Activated T-helper 1 cell treated with Interleukin-2 at 50 U/mL for 16 hours (primary cell): ENCODE measurements around the gene CHID1.

ENCODE experiments used
- DNase-seq: peaks from one replicate; pipeline ENCODE4 v3.0.0-alpha.2; 2020; ENCODE audit warnings: low read depth

Gene CHID1

DNA sequence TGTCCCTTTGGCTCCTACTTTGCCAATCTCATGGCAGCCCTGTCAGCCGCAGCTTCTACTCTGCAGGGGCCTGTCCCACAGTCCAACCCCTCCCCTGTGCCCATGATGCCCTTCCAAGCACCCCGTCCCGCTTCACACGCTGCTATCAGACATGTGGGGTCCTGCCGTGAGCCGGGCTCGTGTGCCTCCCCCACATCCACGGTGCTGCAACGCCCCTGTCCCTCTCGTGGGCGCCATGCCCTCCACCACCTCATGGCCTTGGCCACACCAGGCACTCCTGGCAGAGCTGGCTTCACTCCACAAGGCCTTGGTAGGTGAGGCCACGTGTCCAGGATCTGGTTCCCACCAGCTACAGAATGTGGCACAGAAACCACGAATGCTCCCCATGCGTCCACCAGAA, 23.0 kb downstream of the CHID1 start:
- no peak for DNase-seq

DNA sequence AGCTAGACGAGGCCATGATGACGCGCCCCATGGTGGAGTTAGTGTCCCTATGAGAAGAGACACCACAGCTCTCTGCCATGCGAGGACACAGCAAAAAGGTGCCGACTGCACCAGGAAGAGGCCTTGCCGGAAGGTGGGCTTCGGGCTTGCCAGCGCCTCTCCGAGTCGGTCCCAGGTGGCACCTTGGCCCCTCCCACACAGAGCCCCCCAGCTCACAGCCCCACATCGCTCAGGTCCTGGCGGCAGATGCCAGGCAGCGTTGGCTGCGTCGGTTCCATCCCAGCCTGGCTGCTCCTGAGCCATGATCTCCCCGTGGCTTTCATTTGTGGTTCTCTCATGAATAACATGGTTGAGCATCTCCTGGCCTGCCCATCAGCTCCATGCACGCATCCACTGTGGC, 24.0 kb downstream of the CHID1 start:
- DNase-seq = no peak

DNA sequence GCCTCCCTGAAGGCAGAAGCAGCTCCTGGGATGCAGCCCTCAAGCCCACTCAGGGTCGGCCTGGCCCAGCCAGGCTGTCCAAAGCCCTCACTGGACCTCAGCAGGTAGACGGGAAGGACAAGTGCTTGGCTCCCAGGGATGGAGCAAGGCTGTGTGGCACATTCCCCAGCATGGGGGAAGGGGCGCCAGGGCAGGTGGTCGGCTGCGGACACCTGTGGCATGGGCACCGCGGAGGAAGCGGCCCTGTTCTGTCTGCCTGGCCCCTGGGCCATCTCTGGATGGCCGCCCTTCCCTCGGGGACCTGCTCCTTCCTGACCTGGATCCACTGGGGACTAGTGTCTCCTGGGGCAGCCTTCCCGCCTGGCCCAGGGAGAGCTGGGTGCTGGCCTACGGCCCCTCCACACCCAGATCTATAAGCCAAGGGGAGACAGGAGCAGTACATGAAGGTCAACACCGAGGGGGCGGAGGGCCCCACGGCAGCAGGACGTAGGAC, 26.0 kb downstream of the CHID1 start:
- DNase-seq = no peak

DNA sequence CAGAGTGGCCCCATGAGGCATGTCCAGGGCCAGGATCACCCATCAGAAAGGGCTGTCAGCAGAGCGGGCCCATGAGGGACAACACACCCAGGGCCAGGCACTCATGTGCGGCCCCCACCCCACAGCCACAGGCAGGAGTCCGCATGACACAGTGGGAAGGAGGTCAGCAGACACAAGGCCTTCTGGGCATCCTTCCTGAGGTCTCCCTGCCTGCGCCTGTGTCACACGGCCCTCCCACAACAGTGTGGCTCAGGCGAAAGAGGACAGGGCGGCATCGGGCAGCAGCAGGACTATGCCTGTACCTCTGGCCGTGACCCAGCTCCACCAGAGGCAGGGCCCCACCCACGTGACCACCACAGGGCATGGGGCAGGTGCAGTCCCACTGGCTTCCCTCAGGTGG, 27.1 kb downstream of the CHID1 start:
- no peak for DNase-seq

DNA sequence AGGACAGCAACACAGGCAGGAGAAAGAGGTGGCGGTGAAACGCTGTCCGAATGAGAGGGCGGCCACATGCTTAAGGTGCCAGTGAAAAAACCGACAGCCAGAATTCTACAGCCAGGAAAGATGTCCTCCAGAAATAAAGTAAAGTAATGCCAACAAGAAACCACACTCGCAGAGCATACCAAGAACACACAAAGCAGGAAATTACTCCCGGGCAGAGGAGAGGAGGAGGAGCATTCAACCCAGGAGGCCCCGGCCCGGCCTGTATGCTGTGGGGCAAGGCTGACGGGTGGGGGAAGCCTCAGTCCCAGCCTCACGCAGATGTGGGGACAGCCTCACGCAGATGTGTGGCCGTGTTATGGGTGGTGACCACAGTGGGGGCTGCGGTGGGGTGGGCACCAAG, 28.0 kb downstream of the CHID1 start:
- DNase-seq = no peak

DNA sequence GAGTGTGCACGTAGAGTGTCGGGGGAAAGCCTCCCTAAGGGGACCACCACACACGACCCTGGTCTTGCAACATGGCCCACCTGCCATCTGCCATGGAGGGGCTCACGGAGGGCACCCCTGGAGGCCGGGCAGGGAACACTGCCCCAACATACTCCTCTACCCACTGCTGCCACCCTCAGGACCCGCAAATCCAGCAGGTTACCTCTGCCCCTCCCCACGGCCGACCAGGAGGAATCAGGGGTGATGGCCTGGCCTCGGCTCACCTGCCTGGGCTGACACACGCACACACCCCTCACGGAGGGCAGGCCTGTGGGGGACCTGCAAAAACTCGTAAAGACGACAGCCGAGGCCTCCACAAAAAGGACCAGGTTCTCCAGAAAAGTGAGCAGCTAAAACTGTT, 30.2 kb downstream of the CHID1 start:
- DNase-seq = no peak

DNA sequence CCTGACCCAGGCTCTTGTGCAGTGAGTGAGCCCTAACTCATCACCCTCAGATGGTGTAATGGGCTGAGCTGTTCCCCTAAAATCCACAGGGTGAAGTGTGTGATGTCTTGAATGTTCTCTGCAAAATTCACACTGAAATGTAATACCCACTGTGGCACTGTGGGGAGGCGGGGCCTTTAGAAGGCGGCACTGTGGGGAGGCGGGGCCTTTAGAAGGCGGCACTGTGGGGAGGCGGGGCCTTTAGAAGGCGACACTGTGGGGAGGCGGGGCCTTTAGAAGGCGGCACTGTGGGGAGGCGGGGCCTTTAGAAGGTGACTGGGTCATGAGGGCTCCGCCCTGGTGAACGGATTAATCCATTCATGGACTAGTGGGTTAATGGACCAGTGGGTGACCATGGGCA, 33.0 kb downstream of the CHID1 start:
- DNase-seq = no peak

DNA sequence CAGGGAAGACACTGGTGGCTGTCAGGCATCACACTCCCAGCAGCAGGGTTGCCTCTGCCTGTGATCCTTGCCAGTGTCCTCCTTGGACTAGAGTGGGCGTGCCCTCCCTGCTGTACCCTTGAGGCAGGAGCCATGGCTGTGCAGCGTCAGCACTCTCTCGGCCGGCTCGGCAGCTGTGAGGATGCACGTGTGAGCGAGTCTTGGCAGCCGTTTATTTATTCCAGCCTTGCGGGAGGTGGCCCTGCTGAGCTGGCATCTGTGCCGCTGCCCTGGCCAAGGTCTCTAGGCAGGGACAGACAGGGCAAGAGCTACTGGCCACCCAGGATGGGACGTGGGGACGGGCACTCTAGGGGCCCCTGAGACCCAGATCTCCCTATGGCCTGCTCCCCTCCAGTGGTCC, 34.1 kb downstream of the CHID1 start:
- no peak for DNase-seq

DNA sequence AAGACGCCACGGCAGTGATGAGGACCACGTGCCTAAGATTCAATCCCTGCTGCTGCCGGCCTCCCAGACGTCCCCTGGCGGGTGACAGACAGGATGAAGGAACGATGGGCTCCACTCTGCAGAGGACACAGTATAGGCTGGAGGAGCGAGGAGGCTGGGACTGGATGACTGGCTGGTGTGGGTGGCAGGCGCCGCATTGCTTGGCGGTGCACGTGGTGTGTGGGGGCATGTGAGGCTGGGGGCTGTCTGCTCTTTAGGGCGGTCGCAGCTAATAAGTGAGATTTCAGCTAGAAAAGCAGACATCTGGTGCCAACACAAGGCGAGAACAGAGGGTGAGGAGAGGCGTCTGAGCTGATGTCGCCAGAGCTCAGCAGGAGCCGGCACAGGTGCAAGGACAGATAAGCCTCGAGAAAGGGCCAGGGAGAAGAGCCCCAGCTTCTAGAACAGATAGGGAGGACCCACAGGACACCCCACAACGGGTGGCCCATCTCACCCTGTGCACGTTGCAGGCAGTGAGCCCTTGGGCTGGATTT, 34.8 kb downstream of the CHID1 start:
- no peak for DNase-seq

DNA sequence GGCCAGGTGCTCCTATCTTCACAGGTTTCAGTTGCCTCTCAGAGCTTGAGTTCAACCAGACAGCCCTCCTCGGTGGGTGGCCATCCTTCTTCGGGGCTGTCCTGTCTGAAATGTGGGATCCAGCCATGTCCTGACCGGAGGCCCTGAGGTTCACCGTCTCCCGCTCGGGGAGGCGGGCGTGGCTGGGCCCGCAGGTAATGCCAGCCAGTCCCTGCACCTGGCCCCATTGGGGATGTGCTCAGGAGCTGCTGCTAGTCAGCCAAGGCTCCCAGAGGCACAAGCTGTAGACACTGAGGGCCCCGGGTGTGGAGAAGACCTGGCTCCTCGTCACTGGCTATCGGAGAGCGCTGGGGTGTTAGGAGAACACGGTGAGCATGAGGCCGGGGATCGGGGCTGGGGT, 35.4 kb downstream of the CHID1 start:
- no peak for DNase-seq

DNA sequence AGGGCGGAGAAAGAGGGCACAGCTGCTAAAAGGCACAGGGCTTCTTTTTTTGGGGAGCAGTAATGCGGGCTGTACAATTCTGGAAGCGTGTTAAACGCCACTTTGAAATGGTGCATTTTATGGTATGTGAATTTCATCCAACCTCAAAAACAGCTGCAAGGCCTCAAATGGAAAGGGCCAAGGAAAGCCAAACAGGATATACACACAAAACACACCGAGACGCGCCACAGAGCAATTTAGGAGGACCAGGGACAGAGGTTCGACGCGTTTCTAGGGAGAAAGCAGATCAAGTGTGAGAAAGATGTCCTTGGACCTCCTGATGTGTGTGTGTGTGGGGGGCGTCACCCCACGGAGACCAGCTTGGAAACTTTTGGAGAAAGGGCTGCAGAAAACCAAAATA, 36.9 kb downstream of the CHID1 start:
- no peak for DNase-seq

DNA sequence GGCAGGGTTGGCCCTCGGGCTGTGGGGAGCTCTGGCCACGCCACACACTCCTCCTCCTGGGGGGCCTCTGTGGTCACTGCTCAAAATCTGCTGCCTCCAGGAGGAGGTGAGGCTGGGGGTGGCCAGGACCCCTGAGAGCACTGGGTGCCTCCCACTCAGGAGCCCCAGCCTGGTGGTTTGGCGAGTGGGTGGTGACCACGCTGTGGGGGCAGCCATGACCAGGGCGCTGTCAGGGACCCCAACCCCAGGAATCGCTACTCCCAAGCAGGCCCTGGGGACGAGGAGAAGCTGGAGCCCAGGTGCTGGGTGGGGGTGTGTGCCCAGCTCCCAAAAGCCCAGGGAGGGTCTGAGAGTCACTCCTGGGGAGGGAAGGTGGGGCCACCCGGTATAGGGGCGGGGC, 37.8 kb downstream of the CHID1 start:
- no peak for DNase-seq

DNA sequence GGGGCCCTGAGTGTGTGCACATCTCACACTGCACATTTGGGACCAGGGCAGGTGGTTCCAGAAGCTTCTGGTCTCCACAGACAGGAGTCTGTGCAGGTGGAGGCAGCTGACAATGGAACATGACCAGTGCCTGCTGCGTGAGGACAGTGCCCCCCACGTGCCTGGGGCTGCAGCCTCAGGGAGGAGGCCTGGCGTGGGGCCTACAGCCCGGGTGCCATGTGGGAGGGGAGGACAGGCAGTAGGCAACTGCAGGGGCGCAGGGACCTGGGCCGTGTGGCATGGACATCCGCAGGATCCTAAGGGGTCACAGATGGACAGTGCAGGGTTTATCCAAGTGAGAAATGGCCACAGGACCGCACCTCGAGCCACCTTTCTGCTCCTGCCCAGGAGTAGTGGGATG, 39.1 kb downstream of the CHID1 start:
- no peak for DNase-seq

DNA sequence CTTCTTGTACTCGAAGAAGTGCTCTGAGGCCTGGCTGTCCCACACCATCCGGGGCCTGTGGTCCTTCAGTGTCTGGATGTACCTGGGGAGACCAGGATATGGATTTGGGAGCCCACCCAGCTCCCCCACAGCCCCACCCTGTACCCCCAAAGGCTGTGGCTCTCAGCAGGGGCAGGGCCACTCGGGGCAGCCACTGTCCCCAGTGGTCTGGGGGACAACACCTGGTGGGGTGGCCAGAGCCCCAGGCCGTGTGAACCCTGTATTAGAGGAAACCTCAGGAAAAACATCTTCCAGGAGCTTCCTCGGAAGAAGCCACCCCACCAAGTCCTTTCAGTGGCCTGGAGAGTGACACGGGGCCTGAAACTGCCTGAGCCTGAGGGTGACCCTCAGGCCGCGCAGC, 40.2 kb downstream of the CHID1 start:
- DNase-seq = no peak

DNA sequence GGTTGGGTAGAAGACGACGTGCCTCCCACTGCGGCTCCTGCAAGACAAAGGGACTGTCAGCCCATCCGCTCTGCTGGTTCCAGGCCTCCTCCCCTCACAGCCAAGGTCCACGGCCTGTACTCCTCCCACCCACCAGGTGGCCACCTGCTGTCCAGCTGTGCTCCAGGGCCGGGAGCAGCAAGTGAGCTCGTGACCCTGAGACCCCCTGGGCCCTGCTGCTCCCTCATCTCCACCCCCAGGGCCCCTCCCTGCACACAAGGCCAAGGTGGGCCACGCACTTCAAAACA, 40.5 kb downstream of the CHID1 start:
- no peak for DNase-seq

DNA sequence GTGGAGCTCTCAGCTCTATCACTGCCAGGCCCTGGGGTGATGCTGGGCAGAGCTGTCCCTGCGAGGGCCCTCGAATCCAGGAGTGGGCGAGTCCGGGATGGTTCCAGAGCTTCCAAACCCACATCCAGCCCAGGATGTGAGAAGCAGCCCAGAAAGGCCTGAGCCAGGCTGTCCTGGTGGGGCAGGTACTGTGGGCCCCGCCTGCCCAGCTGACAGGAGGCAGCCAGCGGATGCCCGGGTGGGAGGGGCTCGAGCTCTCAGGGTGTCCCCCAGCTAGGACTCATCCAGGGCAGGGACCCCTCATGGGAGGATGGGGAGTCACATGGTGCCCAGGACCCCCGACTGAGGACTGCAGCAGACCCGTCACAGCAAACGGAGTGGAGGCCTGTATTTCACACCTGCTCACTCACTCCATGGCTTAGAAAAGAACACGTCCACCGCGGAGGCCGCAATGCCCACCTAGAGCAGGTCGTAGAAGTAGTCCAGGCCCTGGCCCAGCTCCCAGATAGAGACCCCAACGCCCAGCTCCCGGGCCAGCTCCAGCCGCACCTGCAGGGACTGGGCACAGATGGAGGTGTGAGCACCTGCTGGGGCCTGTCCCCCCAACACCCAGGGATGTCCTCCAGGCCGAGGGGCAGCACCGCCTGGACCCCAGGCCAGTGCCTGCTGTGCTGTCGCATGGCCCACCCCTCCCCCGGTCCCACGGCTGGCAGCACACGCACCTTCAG, 41.0 kb downstream of the CHID1 start:
- no peak for DNase-seq

DNA sequence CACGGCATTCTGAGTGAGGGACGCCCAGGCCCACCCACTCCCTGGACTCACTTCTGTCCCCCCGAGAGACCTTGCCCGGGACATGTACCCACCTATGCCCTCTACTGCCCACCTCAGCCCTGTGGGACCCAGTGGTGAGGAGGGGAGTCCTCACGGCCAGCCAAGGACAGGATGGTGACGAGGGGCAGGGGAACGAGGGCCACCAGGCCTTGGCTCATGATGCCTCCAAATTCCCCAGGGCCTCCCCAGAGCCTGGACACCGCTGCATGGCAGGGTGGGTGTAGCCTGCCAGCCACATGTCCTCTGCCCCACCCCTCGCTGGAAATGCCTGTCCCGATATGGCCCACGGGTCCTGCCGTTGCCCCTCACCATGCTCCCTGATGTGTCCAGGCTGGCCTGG, 41.8 kb downstream of the CHID1 start:
- DNase-seq = no peak

DNA sequence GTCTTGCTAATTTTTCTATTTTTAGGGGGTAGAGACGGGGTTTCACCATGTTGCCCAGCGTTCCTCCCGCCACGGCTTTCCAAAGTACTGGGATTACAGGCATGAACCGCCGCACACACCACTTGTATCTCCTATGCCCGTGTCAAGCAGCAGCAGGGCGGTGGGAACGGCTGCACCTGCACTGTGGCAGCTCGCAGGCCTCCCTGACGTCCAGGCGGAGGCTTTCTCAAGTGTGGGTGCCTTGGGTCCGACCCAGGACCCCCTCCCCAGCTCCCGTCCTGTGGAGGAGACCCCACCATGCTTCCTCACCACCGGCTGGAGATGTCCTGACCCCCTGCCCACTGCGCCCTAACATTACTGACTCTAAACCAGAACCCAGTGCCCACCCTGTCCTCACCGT, 42.2 kb downstream of the CHID1 start:
- no peak for DNase-seq

DNA sequence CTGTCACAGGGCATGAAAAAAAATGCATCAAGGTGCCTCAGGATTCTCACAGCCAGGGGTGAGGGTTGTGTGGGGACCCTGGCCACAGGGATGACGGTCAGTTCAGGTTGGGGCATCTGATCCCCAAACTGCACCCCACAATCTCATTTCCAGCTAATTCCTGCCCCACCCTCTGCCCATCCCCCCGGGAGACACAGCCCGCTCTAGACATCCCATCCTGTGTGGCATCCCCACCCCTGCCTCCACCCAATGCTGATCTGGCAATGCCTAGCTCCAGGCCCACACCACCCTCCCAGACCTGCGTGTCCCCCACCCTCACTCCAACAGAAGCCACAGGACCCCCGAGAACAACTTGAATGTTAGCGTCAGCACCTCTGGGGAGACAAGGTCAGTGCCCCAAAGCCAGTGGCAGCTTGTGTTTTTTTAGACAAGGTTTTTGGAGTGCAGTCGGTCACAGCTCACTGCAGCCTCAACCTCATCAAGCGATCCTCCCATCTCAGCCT, 42.7 kb downstream of the CHID1 start:
- DNase-seq = no peak

DNA sequence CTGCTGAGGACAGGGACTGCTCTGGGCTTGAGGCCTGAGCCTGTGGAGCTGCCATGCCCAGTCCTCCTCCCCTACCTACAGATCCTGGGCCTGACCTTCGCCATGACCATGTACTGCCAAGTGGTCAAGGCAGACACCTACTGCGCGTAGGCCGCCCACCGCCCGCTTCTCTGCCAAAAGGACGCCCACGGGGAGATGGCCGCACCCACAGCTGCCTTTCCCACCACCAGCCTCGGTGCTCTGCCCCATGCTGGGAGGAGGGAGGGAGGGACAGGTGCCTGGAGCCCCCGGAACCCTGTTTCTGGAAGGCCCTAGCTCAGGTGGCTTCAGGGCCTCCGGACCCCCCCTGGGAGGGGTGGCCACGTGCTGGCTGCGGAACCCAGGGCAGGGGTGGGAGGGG, 44.1 kb downstream of the CHID1 start:
- no peak for DNase-seq

DNA sequence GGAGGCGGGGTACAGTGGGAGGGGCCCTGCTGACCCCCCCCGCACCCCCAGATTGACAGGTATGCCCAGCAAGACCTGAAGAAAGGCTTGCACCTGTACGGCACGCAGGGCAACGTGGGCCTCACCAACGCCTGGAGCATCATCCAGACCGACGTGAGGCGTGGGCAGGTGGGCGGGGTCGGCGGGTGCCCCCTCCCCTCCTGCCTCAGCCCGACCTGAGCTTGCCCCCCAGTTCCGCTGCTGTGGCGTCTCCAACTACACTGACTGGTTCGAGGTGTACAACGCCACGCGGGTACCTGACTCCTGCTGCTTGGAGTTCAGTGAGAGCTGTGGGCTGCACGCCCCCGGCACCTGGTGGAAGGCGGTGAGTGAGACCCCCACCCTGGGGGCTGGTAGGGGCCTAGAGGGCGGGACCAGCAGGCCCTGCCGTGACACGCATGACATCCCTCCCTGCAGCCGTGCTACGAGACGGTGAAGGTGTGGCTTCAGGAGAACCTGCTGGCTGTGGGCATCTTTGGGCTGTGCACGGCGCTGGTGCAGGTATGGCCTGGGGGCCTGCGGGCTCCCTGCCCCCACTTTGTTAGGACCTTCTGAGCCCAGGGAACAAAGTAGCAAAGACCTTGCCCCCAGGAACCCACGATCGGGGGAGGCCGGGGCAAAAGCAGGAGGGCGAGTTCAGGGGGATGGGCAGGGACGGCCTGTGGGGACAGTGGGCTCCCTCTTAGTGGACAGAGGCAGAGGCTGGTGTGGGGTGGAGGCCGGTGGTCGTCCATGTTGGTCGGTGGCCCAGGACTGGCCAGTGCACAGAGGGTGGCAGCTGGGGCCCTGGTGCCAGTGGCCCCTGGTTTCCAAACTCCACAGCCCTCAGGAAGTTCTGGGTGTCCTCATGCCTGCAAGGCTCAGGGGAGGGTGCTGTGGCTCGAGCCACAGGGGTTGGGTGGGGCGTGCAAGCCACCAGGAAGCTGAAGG, 44.9 kb downstream of the CHID1 start:
- no peak for DNase-seq

DNA sequence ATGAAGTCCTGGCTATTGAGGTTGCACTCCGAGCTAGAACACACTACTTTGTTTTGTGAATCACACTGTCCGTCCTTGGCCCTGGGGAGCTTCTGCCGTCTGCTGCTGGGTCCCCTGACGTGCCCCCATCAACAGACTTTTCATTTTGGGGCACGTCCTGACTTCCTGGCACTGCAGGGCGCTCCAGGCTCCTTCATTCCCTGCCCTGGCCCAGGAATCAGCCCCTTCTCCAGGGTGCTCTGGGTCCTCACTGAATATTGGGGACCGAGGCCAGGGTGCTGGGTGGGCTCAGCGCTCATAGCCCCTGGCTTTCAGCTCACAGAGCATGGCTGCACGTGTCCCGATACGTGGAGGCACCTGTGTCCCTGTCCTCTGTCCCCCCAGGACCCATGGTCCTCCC, 45.7 kb downstream of the CHID1 start:
- DNase-seq = no peak
